ENCODE data around the gene CCM2L.

The CCM2L gene

GRCh38 chr20:32053648-32054047 lies 43.4 kb downstream of the CCM2L start:
- in situ Hi-C loops (cut with MboI; ENCODE audit: low sequenced_read_pairs): no loop called here

DNA sequence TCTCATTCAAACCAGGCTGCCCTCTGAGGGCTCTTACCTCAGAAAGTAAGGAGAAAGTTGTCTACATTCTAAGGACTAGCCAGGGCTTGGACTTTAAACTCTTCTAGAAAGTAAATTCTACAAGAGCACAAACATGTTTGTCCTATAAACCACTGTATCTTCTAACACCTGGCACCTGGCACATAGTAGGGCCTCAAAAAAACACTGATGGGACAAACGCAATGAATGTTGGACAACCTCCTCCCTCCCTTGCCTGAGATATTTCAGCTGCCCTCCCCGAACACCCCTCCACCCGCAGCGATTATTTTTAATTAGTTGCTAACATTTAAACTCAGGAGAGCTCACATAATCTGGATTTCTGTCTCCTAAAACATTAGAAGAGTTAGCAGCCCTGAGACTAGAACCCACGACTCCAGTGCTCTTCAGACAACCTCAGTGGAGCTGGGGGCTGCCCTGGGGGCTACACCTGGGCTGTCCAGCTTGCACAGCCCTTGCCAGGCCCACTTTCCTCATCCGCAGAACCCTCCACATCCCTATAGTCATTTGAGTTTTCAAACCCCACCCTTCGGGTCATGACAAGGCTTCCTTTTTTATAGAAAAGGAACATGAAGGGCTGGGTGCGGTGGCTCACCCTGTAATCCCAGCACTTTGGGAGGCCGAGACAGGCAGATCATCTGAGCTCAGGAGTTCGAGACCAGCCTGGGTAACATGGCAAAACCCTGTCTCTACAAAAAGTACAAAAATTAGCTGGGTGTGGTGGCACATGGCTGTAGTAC lies 46.7 kb downstream of the CCM2L start:
- in situ Hi-C loops (cut with MboI; ENCODE audit: low sequenced_read_pairs): no loop called here

DNA sequence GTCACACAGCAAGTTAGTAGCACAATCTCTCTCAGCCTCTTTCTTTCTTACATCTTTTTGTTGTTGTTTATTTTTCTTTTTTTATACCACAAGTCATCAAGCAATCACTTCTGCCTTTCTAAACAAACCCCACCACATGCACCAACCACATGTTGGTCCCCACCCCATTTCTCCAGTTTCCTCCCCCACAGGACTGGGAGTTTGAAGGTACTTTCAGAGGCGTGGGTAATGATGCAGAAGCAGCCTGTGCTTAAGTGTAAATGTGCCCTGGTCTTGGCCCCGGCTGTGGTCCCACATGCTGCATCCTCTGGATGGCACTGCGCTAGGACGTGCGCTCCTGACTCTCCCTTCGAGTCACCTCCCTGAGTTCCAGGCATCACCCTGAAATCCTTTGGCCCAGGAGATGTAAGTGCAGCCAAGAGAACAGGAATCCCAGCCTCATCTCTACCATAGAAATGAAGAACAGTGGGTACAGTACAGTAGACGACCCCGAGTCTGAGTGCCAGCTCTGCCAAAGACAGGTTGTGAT lies 47.5 kb downstream of the CCM2L start:
- in situ Hi-C loops (cut with MboI; ENCODE audit: low sequenced_read_pairs): no loop called here

- in situ Hi-C loops (cut with MboI; ENCODE audit: low sequenced_read_pairs): no loop called here
These were observed 49.0 kb downstream of the CCM2L start for GRCh38 chr20:32059189-32059588.

- in situ Hi-C loops (cut with MboI; ENCODE audit: low sequenced_read_pairs): no loop called here
These were observed 52.5 kb downstream of the CCM2L start for GRCh38 chr20:32062776-32063170.

- in situ Hi-C loops (cut with MboI; ENCODE audit: low sequenced_read_pairs): no loop called here
These were observed 53.5 kb downstream of the CCM2L start for GRCh38 chr20:32063695-32064094.

- in situ Hi-C loops (cut with MboI; ENCODE audit: low sequenced_read_pairs): no loop called here
These were observed 54.4 kb downstream of the CCM2L start for GRCh38 chr20:32064667-32065066.

DNA sequence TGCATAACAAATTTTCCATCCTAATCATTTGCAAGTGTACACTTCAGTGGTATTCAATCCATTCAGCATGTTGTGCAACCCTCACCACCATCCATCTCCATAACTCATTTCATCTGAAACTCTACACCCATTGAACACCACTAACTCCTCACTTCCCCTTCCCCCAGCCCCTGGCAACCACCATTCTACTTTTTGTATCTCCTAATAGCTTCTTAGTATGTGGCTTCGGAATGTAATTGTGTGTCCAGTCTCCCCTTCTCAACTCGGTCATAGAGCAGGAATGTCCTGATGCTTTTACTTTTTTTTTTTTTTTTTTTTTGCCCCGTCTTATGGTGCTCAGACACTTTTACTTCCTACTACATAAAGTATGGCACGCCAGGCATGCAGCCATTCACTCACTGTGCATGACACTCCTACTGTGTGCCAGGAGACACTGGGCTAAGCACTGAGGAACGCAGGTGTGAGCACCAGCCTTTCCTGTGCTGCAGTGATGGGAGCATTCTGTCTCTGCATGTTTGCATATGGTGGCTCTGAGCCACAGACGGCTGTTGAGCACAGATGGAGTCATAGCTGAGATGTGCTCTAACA lies 57.1 kb downstream of the CCM2L start:
- in situ Hi-C loops (cut with MboI; ENCODE audit: low sequenced_read_pairs): no loop called here

DNA sequence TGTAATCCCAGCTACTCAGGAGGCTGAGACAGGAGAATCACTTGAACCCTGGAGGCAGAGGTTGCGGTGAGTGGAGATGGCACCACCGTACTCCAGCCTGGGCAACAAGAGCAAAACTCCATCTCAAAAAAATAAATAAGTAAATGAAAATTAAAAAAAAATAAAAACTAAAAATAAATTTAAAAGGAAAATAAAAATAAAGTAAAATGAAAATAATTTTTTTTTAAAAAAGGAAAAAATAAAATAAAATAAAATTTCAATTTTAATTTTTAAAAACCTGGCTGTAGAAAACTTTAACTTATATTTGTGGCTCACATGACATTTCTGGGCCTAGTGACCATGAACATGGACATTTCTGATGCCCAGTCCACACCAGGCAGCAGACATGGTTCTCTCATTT lies 57.9 kb downstream of the CCM2L start:
- in situ Hi-C loops (cut with MboI; ENCODE audit: low sequenced_read_pairs): no loop called here

DNA sequence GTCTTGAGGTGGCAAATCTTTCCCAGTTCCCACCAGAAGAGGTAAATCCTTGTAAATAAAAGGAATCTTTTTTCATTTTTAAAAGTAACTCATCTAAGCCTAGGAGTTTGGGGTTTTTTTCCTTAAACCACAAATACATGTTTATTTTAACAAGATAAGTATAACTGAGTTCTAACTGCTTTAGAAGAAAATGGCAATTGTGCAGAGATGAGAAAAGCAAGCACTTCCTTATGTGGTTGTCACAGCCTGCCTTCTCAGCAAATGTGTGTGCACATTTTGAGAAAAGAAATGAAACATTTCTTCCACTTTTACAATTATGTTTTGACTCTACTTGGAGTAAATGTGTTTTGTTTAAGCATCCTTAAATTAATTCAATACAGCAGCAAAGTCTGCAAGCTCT lies 59.5 kb downstream of the CCM2L start:
- in situ Hi-C loops (cut with MboI; ENCODE audit: low sequenced_read_pairs): no loop called here

GRCh38 chr20:32070282-32070681 lies 60.0 kb downstream of the CCM2L start:
- in situ Hi-C loops (cut with MboI; ENCODE audit: low sequenced_read_pairs): no loop called here

DNA sequence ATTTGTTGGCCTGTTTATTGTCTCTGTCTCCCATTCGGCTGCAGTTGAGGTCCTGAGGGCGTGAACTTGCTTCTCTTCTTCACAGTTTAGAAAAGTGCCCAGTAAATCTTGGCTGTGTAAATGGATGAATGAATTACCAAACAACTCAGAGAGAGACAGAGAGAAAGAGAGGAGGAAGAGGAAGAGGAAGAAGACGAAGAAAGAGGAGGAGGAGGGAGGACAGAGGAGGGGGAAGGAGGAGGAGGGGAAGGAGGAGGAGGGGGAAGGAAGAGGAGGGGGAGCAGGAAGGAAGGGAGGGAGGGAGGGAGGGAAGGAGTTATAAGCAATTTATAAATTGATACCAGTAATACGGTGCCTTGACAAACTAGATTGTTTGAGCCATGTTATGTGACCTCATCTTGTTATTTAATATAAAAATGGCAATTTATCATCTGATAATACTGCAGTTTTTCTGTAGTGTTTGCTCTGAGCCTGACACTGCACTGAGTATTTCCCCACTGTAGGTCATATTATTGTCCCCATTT lies 60.5 kb downstream of the CCM2L start:
- in situ Hi-C loops (cut with MboI; ENCODE audit: low sequenced_read_pairs): no loop called here

GRCh38 chr20:32071395-32072167 lies 61.3 kb downstream of the CCM2L start:
- in situ Hi-C loops (cut with MboI; ENCODE audit: low sequenced_read_pairs): no loop called here

GRCh38 chr20:32072168-32072750 lies 62.0 kb downstream of the CCM2L start:
- in situ Hi-C loops (cut with MboI; ENCODE audit: low sequenced_read_pairs): no loop called here

DNA sequence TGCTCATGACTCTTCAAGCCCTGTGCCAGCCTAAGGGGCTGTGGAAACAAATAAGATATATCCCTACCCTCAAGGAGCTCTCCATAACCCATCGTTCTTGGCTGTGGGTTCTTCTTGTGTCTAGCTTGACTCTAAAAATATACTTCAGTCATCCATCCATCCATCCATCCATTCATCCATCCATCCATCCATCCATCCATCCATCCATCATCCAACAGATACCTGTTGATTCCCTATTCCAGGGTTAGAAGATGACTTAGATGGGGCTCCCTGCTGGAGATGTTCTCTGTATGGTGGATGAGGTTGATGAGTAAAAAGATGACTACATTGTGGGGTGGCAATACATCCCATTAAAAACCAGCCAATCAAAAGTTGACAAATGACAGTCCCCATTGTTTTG lies 65.3 kb downstream of the CCM2L start:
- in situ Hi-C loops (cut with MboI; ENCODE audit: low sequenced_read_pairs): no loop called here

GRCh38 chr20:32077190-32077589 lies 67.0 kb downstream of the CCM2L start:
- in situ Hi-C loops (cut with MboI; ENCODE audit: low sequenced_read_pairs): no loop called here

GRCh38 chr20:32078322-32078721 lies 68.1 kb downstream of the CCM2L start:
- in situ Hi-C loops (cut with MboI; ENCODE audit: low sequenced_read_pairs): no loop called here

DNA sequence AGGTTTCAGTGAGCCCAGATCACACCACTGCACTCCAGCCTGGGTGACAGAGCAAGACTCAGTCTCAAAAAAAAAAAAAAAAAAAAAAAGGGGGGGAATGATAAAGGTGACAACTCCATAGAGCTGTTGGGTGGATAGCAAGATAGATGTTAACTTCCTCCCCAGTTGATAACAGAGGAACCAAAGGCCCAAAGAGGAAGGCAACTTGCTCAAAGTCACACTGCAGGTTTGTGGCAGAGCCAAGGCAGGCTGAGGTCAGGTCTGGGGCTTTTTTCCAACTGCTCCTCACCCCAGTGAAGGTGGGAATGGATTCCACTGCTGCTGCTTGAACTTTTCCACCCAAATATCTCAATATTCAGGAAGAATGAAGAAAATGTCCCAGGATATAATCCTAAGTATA lies 68.6 kb downstream of the CCM2L start:
- in situ Hi-C loops (cut with MboI; ENCODE audit: low sequenced_read_pairs): no loop called here

- in situ Hi-C loops (cut with MboI; ENCODE audit: low sequenced_read_pairs): loop anchor here (5.0 kb wide), 1 partner anchor 47 kb away; no protein-coding TSS in a partner anchor
These were observed 69.4 kb downstream of the CCM2L start for GRCh38 chr20:32079655-32080109.

GRCh38 chr20:32080783-32081182 lies 70.5 kb downstream of the CCM2L start:
- in situ Hi-C loops (cut with MboI; ENCODE audit: low sequenced_read_pairs): loop anchor here (5.0 kb wide), 1 partner anchor 48 kb away; no protein-coding TSS in a partner anchor
